LNCAP (cell line): ENCODE measurements around the gene CDC42.

Source experiments
- CTCF ChIP-seq: fragments of 450-650 bp; IDR thresholded peaks from 2 replicates; pipeline ENCODE4 v1.5.1; 2017; ENCODE audit warnings: mild to moderate bottlenecking

CDC42 gene

DNA sequence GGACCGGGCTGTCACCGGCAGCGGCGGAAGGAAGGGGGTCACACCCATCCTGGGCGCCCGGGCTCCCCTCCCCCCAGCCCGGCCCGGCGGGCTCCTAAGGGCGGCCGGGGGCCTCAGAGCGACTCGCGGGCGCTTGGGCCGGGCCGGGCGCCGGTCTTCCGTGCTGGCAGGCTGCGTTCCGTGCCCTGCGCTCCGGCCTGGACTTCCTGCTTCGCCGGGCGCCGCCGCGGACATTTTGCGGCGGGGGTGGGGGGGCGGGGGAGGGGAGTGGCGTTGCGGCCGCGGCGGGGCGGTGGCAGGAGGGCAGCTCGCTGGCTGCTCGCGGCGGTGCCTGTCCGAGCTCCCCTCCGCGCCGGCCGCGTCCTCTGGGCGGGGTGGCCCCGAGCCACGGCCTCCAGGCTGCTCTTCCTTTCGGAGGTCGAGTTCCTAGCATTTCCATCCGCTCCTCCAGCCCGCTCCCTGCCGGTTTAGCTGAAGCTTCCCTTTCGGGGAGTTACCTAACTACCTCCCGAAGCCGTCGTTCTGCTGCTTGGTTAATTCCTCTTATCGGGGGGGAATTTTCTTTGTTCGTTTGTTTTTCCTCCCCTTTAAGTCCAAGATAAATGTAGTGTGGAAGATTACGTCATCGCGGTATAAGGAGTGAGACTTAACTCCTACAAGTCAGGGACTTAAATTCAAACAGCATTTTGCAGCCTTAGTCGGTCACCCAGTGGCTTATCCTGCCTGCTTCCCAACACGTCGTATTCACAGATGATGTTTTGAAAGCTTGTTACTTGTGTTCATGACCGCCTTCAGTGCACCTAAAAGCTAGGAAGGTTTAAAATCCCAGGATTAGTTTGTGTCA is 730 bp downstream of the CDC42 start:
- no peak for TF ChIP-seq CTCF

GRCh38 chr1:22053861-22054770 is 1.6 kb downstream of the CDC42 start:
- TF ChIP-seq CTCF = no peak

- no peak for TF ChIP-seq CTCF
These were observed 3.0 kb downstream of the CDC42 start for GRCh38 chr1:22055463-22055862.

GRCh38 chr1:22056043-22056442 is 3.5 kb downstream of the CDC42 start:
- TF ChIP-seq CTCF = no peak

GRCh38 chr1:22056936-22057335 is 4.4 kb downstream of the CDC42 start:
- no peak for TF ChIP-seq CTCF

DNA sequence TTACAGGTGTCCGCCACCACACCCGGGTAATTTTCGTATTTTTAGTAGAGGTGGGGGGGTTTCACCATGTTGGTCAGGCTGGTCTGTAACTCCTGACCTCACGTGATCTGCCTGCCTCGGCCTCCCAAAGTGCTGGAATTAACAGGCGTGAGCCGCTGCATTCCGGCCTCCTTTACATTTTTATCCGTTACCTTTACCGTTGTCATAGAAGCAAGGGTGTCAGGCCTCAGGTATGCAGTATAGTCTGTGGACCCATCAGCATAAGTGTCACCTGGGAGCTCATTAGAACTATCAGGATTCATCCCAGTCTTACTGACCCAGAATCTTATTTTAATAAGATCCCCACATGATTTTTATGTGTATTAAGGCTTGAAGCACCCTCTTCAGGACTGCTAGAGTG is 5.4 kb downstream of the CDC42 start:
- no peak for TF ChIP-seq CTCF

DNA sequence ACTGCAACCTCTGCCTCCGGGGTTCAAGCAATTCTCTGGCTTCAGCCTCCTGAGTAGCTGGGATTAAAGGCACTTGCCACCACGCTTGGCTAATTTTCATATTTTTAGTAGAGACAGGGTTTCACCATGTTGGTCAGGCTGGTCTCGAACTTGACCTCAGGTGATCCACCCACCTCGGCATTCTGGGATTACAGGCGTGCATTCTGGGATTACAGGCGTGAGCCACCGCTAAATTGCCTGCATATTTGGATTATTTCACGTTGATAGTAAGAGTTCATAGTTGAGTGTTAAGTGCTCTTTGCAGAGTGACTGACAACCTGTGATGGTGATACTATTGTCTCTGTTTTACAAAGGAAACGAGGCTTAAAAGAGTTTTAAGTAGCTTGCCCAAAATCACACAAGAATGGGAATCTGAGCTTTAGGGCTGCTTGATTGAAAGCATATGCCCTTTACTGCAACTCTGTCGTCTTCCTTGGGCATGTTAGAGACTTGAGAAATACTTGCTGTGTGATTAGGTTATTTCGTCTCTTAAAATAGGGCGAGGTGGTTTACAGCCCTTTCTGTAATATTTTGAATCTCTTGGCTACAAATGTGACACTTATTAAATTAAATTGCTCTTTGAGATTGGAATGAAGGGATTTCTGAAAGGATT is 12.4 kb downstream of the CDC42 start:
- TF ChIP-seq CTCF = no peak
